GM12872 (cell line): ENCODE data around the gene PDRG1.

ENCODE experiments used
- TF ChIP-seq, protein P1 (sequence below): IDR thresholded peaks from 3 replicates; pipeline ENCODE4 v1.5.1; 2011; ENCODE audit warnings: low read depth, mild to moderate bottlenecking, low read length, moderate library complexity; ENCODE audit not compliant: insufficient read depth

The PDRG1 gene

DNA sequence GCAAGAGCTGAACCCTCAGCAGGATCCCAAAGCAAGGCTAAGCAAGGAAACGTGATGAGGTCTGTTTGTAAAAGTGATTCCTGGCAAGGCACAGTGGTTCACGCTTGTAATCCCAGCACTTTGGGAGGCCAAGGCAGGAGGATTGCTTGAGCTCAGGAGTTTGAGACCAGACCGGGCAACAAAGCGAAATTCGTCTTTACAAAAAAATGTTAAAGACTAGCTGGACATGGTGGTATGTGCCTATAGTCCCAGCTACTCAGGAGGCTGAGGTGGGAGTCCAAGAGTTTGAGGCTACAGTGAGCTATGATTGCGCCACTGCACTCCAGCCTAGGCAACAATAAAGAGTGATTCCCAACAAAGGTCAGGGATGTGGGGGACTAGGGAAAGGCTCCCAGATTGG is 12.0 kb upstream of the PDRG1 start:
- TF ChIP-seq, protein P1, sequence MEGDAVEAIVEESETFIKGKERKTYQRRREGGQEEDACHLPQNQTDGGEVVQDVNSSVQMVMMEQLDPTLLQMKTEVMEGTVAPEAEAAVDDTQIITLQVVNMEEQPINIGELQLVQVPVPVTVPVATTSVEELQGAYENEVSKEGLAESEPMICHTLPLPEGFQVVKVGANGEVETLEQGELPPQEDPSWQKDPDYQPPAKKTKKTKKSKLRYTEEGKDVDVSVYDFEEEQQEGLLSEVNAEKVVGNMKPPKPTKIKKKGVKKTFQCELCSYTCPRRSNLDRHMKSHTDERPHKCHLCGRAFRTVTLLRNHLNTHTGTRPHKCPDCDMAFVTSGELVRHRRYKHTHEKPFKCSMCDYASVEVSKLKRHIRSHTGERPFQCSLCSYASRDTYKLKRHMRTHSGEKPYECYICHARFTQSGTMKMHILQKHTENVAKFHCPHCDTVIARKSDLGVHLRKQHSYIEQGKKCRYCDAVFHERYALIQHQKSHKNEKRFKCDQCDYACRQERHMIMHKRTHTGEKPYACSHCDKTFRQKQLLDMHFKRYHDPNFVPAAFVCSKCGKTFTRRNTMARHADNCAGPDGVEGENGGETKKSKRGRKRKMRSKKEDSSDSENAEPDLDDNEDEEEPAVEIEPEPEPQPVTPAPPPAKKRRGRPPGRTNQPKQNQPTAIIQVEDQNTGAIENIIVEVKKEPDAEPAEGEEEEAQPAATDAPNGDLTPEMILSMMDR = no peak

DNA sequence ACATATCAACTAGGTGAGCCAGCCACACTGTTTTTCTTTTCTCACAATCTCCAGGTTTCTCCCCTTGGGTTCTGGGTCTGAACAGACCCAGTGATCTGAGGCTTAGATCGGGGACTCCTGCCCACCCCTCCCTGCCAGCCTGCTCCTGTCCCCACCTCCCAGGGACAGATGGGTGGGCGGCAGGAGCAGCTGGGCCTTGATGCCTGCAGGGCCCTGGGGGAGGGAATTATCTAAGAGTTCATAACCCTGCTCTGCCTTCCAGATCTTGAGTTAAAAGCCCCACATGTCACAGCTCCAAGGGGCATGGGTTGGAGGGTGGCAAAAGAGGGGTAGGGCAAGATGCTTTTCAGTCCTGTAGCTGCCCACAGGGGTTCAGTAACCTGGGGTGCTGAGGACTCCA is 10.9 kb upstream of the PDRG1 start:
- TF ChIP-seq, protein P1 = no peak

DNA sequence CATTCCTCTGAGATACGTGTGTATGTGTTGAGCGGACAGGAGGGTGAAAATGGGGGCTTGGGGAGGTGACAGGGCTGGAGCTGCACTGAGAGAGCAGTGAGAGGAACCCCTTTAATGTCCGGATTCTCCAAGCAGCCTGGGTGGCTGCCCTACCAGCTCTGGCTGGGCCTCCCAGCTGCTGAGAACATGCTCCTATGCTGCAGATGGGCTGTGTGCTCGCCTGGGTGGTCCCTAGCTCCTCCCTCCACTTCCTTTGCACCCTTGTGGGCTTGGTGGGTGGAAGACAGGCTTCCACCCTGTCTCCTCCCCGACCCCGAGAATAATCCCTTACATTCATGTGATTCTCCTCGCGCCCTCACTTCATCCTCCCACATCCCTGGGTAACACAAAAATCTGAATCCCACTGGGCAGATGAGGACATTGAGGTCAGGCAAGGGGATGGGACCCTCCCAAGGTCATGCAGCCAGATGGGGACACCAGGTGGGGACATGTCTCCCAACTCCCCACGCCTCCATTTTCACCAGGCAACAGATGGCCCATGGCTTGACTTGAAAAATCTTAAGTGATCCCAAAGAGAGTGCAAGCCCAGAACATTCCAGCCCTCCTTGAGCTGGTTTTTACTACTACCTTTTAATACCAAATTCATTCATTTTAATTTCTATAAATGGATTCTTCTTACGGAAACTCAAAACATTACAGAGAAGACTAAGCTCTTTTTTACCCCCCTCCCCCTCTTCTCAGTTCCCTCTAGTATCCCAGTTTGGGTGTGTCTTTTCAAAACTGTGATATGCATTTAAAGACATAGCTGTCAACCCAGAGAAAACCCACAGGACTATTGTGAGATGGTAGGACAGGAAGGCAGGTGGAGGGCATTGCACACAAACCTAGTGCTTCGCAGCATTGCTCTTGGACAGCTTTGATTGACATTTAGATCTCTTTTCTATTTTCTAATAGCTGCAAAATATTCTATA is 5.0 kb upstream of the PDRG1 start:
- TF ChIP-seq, protein P1 = no peak

DNA sequence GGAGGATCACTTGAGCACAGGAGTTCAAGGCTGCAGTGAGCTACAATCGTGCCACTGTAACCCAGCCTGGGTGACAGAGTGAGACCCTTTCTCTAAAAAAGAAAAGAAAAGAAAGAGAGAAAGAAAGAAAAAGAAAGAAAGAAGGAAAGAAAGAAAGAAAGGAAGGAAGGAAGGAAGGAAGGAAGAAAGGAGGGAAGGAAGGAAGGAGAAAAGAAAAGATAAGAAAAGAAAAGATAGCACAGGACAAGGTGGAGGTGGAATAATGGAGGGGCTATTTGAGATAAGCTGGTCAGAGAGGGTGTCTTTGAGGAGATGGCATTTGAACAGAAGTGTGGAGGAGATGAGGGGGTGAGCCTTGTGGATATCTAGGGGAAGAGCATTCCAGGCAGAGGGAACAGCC is 2.7 kb upstream of the PDRG1 start:
- TF ChIP-seq, protein P1 = no peak

DNA sequence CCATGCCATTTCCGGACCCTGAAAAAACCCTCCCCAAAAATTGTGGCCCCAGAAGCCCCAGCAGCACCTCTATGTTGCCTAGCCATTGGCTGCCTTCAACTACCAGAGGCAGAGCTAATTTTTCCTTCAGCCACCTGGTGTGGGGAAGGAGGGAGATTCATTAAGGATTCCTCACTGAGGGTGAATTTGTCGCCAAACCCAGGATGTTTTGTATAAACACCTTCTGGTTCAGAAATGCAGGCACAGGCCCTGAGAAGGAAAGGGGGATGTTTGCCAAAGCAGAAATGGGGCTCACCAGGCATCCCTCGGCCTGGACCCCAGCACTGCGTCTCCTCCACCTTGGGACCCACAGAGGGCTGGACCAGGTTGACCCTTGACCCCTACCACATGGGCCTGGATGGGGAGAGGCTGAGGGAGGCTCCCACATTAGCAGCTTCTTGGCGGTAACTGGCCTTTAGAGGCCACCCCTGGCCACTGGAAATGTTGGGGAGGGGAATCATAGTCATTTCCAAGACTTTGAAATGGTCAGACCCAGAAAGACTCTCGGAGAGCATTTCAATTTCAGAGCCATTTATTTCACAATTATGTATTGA is 1.8 kb upstream of the PDRG1 start:
- TF ChIP-seq, protein P1 = no peak

DNA sequence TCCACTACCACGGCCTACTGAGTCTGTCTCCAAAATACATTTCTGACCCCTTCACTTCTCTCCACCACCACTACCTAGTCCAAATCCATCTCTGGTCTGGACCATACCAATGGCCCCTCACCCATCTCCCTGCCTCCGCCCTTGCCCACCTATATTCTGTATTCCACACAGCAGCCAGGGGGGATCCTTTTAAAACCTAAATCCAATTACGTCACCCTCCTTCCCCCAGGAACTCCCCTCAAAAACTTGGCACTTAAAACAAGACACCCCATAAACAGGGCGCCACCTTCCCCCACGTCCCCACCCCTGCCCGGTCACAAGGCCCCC is 680 bp downstream of the PDRG1 start:
- TF ChIP-seq, protein P1 = no peak

DNA sequence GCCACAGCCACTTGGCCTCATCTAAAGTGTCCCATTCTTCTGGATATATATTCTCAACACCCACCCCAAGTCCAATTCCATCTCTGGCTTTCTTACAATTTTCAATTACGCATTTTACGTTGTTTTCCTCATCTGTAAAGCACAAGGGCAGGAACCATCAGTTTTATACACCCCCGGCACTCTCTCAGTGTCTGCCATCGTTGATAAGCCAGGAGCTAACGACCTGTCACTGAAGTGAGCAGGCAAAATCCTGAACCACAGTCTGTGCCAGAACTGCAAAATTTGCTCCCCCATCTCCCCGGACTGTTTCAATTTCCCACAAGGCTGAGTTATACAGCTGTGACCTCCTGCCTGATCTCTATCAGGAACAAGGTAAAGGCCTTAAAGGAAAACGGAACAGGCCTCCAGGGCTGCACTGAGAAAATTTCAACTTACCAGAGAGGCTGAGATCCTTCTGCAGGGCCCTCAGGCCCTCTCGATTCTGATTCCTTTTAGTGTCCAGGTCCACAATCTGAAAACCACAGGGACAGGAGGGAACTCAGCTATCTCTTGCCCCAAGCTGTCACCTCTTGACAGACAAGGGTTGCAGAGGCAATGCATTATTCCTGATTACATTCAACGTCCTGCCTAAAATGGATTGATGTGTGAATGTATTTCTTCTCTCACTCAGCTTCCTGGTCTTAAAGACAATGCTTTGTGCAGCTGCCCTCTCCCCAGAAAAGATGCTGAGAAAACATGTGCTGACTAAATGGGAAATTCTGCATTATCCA is 1.8 kb downstream of the PDRG1 start:
- TF ChIP-seq, protein P1 = no peak
